Muscle of arm (tissue), 12 donors: Measurements from ENCODE around the gene TGDS. TPM values are rescaled to one million over a fixed set of nuclear protein-coding genes. Genes with fewer than 3 reads are reported as not detected.
A peak's percentile ranks its signal among the peaks of the same experiment; 100 is the strongest.

Source experiments
- DNase-seq: peaks from one replicate; pipeline ENCODE4 v3.0.0-alpha.2; 2013
- polyA plus RNA-seq, 12 donors: library from polyadenylated mRNA; unstranded; fragments of 120-200 nt; gene quantifications; one replicate each; pipeline ENCODE4 v1.2.1, GENCODE V29; 2013; ENCODE audit not compliant: insufficient read length in 12 of 12

TGDS gene
- polyA plus RNA-seq, 12 donors: 8.4 to 13.9 (median 11.2) TPM; not detected in 1

GRCh38 chr13:94601446-94602431 is 5.8 kb upstream of the TGDS start, which contains the start of gene GPR180:
Gene GPR180, plus strand, starts transcription at chr13:94601857. Its CDS starts 71 bp downstream, at chr13:94601928.
- DNase-seq: peak; percentile 98

GRCh38 chr13:94599877-94600276 is 3.9 kb upstream of the TGDS start:
- no peak for DNase-seq

- no peak for DNase-seq
Measured at GRCh38 chr13:94598281-94598680, 2.3 kb upstream of the TGDS start.

- DNase-seq: no peak
Measured at GRCh38 chr13:94596575-94596971, 621 bp upstream of the TGDS start.

GRCh38 chr13:94595001-94595949 is 677 bp downstream of the TGDS start:
- no peak for DNase-seq

GRCh38 chr13:94590744-94591143 is 5.2 kb downstream of the TGDS start:
- DNase-seq: no peak

- DNase-seq: peak; percentile 9
Measured at GRCh38 chr13:94588541-94588940, 7.4 kb downstream of the TGDS start.

- no peak for DNase-seq
Measured at GRCh38 chr13:94586371-94586770, 9.6 kb downstream of the TGDS start.

GRCh38 chr13:94585543-94586101 is 10.3 kb downstream of the TGDS start:
- no peak for DNase-seq

GRCh38 chr13:94583926-94584325 is 12.0 kb downstream of the TGDS start:
- DNase-seq: no peak

GRCh38 chr13:94579063-94579462 is 16.9 kb downstream of the TGDS start:
- no peak for DNase-seq

- DNase-seq: no peak
Measured at GRCh38 chr13:94569615-94570014, 26.3 kb downstream of the TGDS start.

- no peak for DNase-seq
Measured at GRCh38 chr13:94568443-94568842, 27.5 kb downstream of the TGDS start.

- DNase-seq: no peak
Measured at GRCh38 chr13:94567581-94567980, 28.4 kb downstream of the TGDS start.

- no peak for DNase-seq
Measured at GRCh38 chr13:94561126-94561525, 34.8 kb downstream of the TGDS start.

GRCh38 chr13:94560116-94560515 is 35.8 kb downstream of the TGDS start:
- DNase-seq: no peak

GRCh38 chr13:94559222-94559795 is 36.6 kb downstream of the TGDS start:
- DNase-seq: no peak

- DNase-seq: no peak
Measured at GRCh38 chr13:94558716-94559115, 37.2 kb downstream of the TGDS start.

- no peak for DNase-seq
Measured at GRCh38 chr13:94557684-94558235, 38.2 kb downstream of the TGDS start.

- DNase-seq: no peak
Measured at GRCh38 chr13:94556621-94557020, 39.3 kb downstream of the TGDS start.

- DNase-seq: no peak
Measured at GRCh38 chr13:94556041-94556440, 39.9 kb downstream of the TGDS start.
